HFFc6 (cell line): ENCODE measurements around the gene TSKS. TPM values are rescaled to one million over a fixed set of nuclear protein-coding genes. Genes with fewer than 3 reads are reported as not detected.

Experiments
- DNase-seq: peaks from one replicate; pipeline ENCODE4 v3.0.0-alpha.2; 2018
- H3K27ac Mint-ChIP-seq: 2 replicates; pipeline ENCODE4 v1.8.0; 2020; ENCODE audit warnings: mild to moderate bottlenecking, mixed read lengths
- H3K27me3 Mint-ChIP-seq: 2 replicates; pipeline ENCODE4 v1.8.0; 2021; ENCODE audit warnings: mild to moderate bottlenecking, moderate library complexity, mixed read lengths; ENCODE audit not compliant: insufficient read depth
- H3K36me3 Mint-ChIP-seq: 2 replicates; pipeline ENCODE4 v1.8.0; 2021; ENCODE audit warnings: low read depth, mixed read lengths
- H3K4me1 Mint-ChIP-seq: 2 replicates; pipeline ENCODE4 v1.8.0; 2020; ENCODE audit warnings: low read depth, mixed read lengths
- H3K4me3 Mint-ChIP-seq: 2 replicates; pipeline ENCODE4 v1.8.0; 2020; ENCODE audit warnings: mild to moderate bottlenecking, moderate library complexity, mixed read lengths
- H3K9me3 Mint-ChIP-seq: 2 replicates; pipeline ENCODE4 v1.8.0; 2020; ENCODE audit warnings: mild to moderate bottlenecking, mixed read lengths
- CTCF ChIP-seq: fragments of 200-600 bp; sonication (generic); IDR thresholded peaks from 2 replicates; pipeline ENCODE4 v1.5.0; 2021; ENCODE audit warnings: antibody characterized with exemption, mild to moderate bottlenecking
- long read RNA-seq: library from polyadenylated mRNA; unstranded; transcript quantifications from one replicate; pipeline ENCODE4 v2.0.0, GENCODE V29; 2019
- total RNA-seq, 6 experiments: library from RNA; stranded (reverse); fragmentation: NEBNext Ultra II Directional; extraction: Animal tissue kit (Norgen Biotek cat#: 25700); gene quantifications; 2 replicates in 1 of 6; 3 replicates in 5 of 6; pipeline ENCODE4 v1.2.3, GENCODE V29; 2021

TSKS gene
- not detected for total RNA-seq
- long read RNA-seq = 0 reads

GRCh38 chr19:49763230-49763629 lies at the start of gene TSKS:
Gene TSKS, minus strand, starts transcription at chr19:49763306. Its CDS starts 59 bp downstream, at chr19:49763247.
- Mint-ChIP-seq H3K36me3 (peaks cover 6% of the 10 kb centered on the region; the same call in 1 of the 2 replicates), H3K4me3 (no peak within 1 kb of the TSS)
- no peak for TF ChIP-seq CTCF

DNA sequence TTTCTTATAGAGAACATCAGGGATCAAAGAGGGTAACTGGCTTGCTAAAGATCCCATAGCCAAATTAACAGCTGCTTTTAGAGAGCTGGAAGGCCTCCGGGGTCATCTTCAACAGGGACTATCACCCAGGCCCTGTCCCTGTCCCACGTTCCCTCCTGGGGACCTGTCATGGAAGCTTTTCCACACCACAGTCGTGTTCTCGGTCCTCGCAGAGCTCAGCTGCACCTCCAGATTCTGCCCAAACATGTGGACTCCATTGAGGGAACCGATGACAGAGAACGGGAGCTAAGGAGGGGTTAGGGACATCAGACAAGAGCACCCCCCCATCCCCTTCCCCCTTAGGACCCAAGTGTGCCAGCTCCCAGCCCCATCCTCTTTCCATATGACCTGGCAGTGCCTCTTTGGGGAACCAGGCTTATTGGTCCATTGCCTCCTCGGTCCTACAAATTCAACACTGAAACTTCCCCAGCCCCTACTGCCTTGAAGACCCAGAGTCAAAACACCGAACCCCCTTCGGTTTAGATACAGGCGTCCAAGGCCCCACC lies 49.4 kb upstream of the TSKS start:
- Mint-ChIP-seq H3K36me3 (no peaks in the 10 kb centered on the region), H3K9me3 (no peaks in the 10 kb centered on the region), H3K4me1 (peaks cover 38% of the 10 kb centered on the region), H3K27ac (peak overlapping the region; percentile 99), H3K27me3 (peaks cover 10% of the 10 kb centered on the region), H3K4me3 (peak overlapping the region; percentile 93)
- no peak for DNase-seq
- no peak for TF ChIP-seq CTCF

More at GRCh38 chr19:49763230-49763629, at the start of gene TSKS:
- Mint-ChIP-seq H3K27ac (no peak within 1 kb of the TSS), H3K9me3 (no peaks in the 10 kb centered on the region), H3K27me3 (no peaks in the 10 kb centered on the region), H3K4me1 (peaks cover 28% of the 10 kb centered on the region)
- DNase-seq = no peak

GRCh38 chr19:49811328-49811727 lies 48.2 kb upstream of the TSKS start:
- peaks cover 9% of the 10 kb centered on the region for H3K27me3 Mint-ChIP-seq
- H3K36me3 Mint-ChIP-seq = peaks cover 3% of the 10 kb centered on the region
- peaks cover 38% of the 10 kb centered on the region for H3K4me1 Mint-ChIP-seq
- no peak overlapping the region for H3K4me3 Mint-ChIP-seq
- no peak for TF ChIP-seq CTCF
- H3K9me3 Mint-ChIP-seq = no peaks in the 10 kb centered on the region
- no peak for DNase-seq
- H3K27ac Mint-ChIP-seq = no peak overlapping the region

GRCh38 chr19:49809941-49810389 lies 46.9 kb upstream of the TSKS start:
- Mint-ChIP-seq H3K36me3 (peaks cover 6% of the 10 kb centered on the region), H3K4me3 (peak overlapping the region; percentile 89), H3K27me3 (peaks cover 11% of the 10 kb centered on the region), H3K4me1 (peaks cover 38% of the 10 kb centered on the region), H3K9me3 (no peaks in the 10 kb centered on the region), H3K27ac (peak overlapping the region; percentile 55)
- TF ChIP-seq CTCF = no peak
- no peak for DNase-seq

GRCh38 chr19:49809160-49809940 lies 46.2 kb upstream of the TSKS start:
- Mint-ChIP-seq H3K4me3 (peak overlapping the region; percentile 89), H3K27ac (peak overlapping the region; percentile 82), H3K4me1 (peaks cover 33% of the 10 kb centered on the region), H3K27me3 (peaks cover 11% of the 10 kb centered on the region), H3K36me3 (peaks cover 6% of the 10 kb centered on the region), H3K9me3 (no peaks in the 10 kb centered on the region)
- DNase-seq = no peak
- no peak; the same call in 1 of the 2 replicates for TF ChIP-seq CTCF
